IMR-90 (cell line): ENCODE measurements around the gene DIAPH2.

Experiments used
- MXI1 ChIP-seq: IDR thresholded peaks from 2 replicates; pipeline ENCODE4 v1.6.1; 2012; ENCODE audit warnings: low read depth, mild to moderate bottlenecking, low read length, moderate library complexity, borderline replicate concordance
- POLR2A ChIP-seq: IDR thresholded peaks from 2 replicates; pipeline ENCODE4 v1.6.1; 2012; ENCODE audit warnings: mild to moderate bottlenecking, low read depth, low read length
- RCOR1 ChIP-seq: IDR thresholded peaks from 2 replicates; pipeline ENCODE4 v1.6.1; 2012; ENCODE audit warnings: mild to moderate bottlenecking, low read length, improper control_type of control experiment; ENCODE audit not compliant: insufficient replicate concordance
- RFX5 ChIP-seq: IDR thresholded peaks from 2 replicates; pipeline ENCODE4 v1.8.0; 2012; ENCODE audit warnings: low read depth, mild to moderate bottlenecking, low read length, moderate library complexity
- SMC3 ChIP-seq: fragments of 150-350 bp; IDR thresholded peaks from 2 replicates; pipeline ENCODE4 v1.6.1; 2016; ENCODE audit warnings: low read depth, mild to moderate bottlenecking, antibody characterized with exemption, low read length, moderate library complexity
- TF ChIP-seq, protein P1 (sequence below): conservative IDR thresholded peaks from 2 replicates; pipeline ENCODE4 v1.5.1; 2012; ENCODE audit warnings: mild to moderate bottlenecking, low read depth, low read length, improper control_type of control experiment
- TF ChIP-seq, protein P2 (sequence below): fragments of 150-350 bp; IDR thresholded peaks from 2 replicates; pipeline ENCODE4 v1.6.1; 2017; ENCODE audit warnings: mild to moderate bottlenecking, antibody characterized with exemption, low read length, low read depth

DNA sequence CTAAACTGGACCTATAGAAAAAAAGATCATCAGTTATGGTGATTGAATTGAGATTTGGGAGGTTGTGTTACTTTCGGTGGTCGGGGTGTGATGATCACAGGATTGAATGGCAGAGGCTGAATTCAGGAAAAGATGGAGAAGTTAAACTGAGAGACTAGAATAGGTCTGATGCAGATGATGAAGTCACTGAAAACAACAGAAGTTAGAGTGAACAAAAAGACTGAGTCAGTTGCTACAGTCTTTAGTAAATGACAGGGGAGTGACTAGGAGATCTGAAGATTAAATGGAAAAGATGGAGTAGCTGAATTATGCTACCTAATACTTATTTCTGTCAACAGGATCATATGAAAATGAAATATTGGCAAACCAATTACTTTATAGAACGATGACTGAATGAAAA lies 362.2 kb downstream of the DIAPH2 start:
- TF ChIP-seq RCOR1 (no peak), SMC3 (no peak), POLR2A (no peak), MXI1 (no peak), RFX5 (no peak)
- TF ChIP-seq, protein P1, sequence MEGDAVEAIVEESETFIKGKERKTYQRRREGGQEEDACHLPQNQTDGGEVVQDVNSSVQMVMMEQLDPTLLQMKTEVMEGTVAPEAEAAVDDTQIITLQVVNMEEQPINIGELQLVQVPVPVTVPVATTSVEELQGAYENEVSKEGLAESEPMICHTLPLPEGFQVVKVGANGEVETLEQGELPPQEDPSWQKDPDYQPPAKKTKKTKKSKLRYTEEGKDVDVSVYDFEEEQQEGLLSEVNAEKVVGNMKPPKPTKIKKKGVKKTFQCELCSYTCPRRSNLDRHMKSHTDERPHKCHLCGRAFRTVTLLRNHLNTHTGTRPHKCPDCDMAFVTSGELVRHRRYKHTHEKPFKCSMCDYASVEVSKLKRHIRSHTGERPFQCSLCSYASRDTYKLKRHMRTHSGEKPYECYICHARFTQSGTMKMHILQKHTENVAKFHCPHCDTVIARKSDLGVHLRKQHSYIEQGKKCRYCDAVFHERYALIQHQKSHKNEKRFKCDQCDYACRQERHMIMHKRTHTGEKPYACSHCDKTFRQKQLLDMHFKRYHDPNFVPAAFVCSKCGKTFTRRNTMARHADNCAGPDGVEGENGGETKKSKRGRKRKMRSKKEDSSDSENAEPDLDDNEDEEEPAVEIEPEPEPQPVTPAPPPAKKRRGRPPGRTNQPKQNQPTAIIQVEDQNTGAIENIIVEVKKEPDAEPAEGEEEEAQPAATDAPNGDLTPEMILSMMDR: no peak
- TF ChIP-seq, protein P2, sequence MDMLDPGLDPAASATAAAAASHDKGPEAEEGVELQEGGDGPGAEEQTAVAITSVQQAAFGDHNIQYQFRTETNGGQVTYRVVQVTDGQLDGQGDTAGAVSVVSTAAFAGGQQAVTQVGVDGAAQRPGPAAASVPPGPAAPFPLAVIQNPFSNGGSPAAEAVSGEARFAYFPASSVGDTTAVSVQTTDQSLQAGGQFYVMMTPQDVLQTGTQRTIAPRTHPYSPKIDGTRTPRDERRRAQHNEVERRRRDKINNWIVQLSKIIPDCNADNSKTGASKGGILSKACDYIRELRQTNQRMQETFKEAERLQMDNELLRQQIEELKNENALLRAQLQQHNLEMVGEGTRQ: no peak
